GM18868 (cell line): ENCODE results near the gene MOB3B.

Source experiments
- ATAC-seq: cut with Tn5 transposase; IDR thresholded peaks from one replicate; pipeline ENCODE4 v1.9.1; 2021; ENCODE audit warnings: mild to moderate bottlenecking, moderate library complexity; ENCODE audit not compliant: unreplicated experiment

Gene MOB3B

DNA sequence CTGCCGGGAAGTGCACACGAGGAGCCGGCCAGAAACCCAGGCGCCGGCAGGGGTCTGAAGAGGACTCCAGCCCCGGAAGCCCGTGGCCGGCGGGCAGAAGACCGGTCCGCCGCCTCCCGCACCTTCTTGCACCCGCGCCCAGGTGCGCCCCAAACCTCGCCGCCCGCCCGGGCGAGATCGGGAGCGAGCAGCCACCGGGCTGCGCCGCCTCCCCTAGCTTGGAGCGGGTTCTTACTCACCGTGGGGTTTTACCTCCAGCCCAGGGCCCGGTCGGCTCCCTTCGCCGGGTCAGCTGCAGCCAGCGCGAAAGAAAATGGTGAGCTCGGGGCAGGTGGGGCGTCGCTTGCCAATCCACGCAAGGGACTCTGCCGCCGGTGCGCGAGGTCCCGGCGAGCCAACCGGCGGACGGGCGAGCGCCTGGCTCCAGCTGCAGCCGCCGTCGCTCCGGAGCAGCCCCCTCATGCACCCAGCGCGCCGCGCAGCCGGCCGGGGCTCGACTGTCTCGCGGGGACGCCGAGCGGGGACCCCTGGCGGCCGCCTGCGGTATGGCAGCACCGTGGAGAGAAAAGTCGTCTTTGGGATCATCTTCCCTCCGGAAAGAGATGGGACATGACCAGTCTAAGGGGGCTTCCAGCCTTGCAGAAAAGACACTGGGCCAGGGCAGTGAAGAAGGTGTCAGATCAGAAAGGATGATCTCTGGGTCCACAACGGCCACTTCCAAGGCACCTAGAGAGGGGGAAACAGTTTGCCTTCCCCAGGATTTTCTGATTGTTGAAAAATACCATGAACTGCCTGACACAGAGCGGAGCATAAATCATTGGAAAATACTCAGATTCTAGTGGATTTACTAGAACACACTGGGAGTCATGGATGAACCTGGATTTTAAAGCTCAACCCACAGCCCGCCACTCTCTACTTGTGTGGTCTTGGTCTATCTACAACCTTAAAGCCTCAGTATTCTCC lies at the start of gene MOB3B:
Gene MOB3B, minus strand, starts transcription at position 499 of the 963 bp plus-strand sequence. CDS start 74,264 bp downstream, outside the sequence.
- peak; percentile 80 for ATAC-seq

DNA sequence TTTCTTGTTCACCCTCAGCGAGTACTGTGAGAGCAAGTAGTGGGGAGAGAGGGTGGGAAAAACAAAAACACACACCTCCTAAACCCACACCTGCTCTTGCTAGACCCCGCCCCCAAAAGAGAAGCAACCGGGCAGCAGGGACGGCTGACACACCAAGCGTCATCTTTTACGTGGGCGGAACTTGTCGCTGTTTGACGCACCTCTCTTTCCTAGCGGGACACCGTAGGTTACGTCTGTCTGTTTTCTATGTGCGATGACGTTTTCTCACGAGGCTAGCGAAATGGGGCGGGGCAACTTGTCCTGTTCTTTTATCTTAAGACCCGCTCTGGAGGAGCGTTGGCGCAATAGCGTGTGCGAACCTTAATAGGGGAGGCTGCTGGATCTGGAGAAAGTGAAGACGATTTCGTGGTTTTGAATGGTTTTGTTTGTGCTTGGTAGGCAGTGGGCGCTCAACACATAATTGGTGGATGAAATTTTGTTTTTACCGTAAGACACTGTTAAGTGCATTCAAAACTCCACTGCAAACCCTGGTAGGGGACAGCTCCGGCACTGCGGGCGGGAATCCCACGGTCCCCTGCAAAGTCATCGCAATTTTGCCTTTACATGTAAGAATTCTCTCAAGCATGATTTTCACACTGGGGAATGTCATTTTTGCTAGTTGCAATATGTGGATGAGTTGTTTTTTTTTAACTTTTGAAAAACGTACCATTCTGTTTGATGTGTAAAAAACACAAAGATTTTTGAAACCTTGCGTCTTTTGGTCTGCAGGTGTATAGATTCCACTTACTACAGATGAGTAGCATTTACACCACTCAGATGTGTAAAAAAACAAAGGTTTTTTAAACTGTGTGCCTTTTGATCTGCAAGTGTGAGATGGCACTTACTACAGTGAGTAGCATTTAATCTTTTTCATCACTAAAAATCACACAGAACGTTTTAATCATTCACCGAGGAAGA lies 44.3 kb upstream of the MOB3B start:
- ATAC-seq: peak; percentile 79

DNA sequence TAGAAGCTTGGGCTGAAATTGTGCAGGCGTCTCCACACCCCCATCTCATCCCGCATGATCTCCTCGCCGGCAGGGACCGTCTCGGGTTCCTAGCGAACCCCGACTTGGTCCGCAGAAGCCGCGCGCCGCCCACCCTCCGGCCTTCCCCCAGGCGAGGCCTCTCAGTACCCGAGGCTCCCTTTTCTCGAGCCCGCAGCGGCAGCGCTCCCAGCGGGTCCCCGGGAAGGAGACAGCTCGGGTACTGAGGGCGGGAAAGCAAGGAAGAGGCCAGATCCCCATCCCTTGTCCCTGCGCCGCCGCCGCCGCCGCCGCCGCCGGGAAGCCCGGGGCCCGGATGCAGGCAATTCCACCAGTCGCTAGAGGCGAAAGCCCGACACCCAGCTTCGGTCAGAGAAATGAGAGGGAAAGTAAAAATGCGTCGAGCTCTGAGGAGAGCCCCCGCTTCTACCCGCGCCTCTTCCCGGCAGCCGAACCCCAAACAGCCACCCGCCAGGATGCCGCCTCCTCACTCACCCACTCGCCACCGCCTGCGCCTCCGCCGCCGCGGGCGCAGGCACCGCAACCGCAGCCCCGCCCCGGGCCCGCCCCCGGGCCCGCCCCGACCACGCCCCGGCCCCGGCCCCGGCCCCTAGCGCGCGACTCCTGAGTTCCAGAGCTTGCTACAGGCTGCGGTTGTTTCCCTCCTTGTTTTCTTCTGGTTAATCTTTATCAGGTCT lies 43.5 kb upstream of the MOB3B start, which contains the start of gene C9orf72:
Gene C9orf72, minus strand, starts transcription at position 564 of the 716 bp plus-strand sequence. CDS start 6,361 bp downstream, outside the sequence.
- ATAC-seq: peak; percentile 60

DNA sequence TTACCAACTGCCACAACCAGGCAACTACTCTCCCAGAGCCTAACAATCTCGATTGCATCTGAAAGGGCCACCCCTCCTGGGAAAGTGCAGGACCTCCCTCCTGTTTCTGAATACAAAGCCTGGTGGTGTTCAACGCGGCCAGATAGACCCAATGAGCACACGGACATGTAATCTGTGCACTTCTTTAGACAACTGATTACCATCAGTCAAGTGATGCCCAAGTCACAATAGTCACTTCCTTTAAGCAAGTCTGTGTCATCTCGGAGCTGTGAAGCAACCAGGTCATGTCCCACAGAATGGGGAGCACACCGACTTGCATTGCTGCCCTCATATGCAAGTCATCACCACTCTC lies 42.9 kb upstream of the MOB3B start:
- ATAC-seq: peak; percentile 48

DNA sequence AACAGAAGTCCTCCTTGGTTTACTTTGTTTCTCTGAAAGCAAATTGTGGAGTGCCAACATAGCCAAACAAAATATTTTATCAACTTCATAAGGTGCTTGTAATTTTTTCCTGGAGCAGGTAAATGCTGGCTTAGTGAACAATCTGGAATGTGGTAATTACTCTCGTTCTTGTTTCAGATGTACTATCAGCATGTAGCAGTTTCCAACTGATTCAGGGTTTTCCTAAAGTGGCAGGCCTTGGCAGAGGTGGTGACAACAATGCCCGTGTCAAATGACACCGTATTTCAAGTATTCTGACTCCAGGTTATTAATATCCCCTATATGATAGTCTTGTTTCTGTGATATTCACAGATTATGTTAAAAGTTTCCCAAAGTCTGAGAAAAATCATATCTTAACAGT lies 42.4 kb upstream of the MOB3B start:
- ATAC-seq: no peak

GRCh38 chr9:27571011-27571410 lies 41.4 kb upstream of the MOB3B start:
- no peak for ATAC-seq

- ATAC-seq: no peak
These were observed 39.8 kb upstream of the MOB3B start for GRCh38 chr9:27569406-27569805.

- no peak for ATAC-seq
These were observed 36.5 kb upstream of the MOB3B start for GRCh38 chr9:27566118-27566517.

GRCh38 chr9:27565696-27566095 lies 36.1 kb upstream of the MOB3B start:
- ATAC-seq: no peak

DNA sequence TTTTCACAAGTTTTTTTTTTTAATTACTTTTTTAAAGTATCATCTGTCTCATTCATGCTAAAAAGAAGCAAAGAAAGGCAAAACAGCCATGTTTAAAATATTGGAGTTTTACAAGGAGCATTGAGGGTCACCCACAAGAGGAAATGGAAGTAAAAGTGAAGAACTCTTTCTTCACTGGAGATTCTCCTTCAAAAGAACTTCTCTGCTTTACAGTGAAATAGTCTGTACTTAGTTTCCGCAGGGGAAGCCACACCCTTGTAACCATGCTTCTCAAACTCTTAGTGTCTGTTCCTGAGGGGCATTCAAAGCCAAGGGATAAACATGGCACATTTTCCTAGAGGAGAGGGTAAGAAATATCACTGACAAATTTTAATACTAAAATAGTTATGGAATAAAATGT lies 35.1 kb upstream of the MOB3B start:
- peak; percentile 46 for ATAC-seq

DNA sequence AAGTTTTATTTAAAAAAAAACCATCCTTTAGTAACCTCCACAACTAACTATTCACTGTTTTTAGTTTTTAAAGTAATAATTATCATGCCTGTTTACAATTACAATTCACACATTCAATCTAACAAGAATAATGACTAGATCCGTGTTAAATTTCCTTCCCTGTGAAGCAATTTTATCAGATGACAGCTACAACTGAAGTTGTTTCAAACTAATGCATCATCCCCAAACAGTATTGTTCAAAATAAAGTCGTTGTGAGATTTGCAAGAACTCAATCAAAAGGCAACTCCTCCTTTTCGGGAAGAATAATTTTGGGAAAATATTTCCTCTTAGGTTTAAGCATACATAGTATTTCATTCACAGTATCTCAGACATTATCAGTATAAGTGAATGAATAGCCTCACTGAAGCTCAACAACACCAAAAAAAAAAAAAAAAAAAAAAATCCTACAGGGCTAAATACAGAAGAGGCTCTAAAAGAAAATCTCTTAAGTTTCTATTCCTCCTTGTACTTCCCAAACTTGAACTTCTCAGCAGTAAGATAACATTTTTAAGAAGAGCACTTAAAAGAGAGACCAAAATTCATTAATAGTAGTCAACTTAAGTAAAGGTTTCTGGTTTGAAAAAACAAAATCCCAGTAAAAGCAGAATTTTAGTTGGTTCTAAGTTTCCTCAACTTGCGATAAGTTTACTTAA lies 34.3 kb upstream of the MOB3B start:
- peak; percentile 13 for ATAC-seq

- peak; percentile 75 for ATAC-seq
These were observed 32.1 kb upstream of the MOB3B start for GRCh38 chr9:27561685-27562084.

- ATAC-seq: no peak
These were observed 30.8 kb upstream of the MOB3B start for GRCh38 chr9:27560457-27560856.

GRCh38 chr9:27558307-27558706 lies 28.7 kb upstream of the MOB3B start:
- ATAC-seq: peak; percentile 31

- no peak for ATAC-seq
These were observed 26.9 kb upstream of the MOB3B start for GRCh38 chr9:27556470-27556869.

DNA sequence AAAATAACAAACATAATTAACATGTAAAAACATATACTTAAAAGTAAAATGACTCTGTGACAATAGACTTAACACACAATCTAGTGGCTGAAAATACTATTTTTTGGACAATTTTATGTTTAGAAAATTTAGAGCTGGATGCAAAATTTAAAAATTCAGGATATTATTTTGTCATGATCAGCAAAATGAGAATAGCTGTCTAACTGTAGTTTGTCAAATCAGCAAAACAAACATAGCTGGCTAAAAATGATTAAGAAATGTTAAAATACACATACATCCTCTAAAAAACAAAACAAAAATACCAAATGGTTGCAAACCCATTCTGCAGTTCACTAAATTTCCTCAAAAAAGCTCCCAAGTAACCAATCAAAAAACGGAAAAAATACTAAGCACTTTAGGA lies 25.1 kb upstream of the MOB3B start:
- no peak for ATAC-seq

DNA sequence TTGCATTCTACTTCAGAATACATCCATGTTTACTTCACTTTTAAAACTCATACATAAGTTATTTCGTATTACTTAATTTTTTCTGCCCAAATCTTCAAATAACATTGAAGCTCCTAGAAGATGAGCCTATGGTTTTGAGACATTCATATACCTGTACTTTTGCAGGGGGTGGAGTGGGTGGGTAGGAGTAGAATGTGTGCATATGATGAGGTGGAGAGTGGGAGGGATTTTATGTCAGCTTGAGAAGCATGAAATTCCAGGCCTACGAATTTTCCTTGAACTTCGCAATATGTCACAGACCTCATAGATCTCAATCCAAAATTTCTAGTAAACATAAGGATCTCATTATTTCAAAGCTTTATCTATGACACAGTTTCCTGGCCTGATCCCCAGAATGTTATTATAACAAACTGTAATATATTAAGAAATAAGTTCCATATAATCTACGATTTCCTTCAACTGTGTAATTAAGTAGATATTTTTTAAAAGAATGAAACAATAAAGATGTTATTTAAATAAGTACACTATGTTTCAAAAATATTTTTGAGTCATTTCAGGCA lies 19.7 kb upstream of the MOB3B start:
- ATAC-seq: no peak

- ATAC-seq: peak; percentile 59
These were observed 18.6 kb upstream of the MOB3B start for GRCh38 chr9:27548055-27548741.

DNA sequence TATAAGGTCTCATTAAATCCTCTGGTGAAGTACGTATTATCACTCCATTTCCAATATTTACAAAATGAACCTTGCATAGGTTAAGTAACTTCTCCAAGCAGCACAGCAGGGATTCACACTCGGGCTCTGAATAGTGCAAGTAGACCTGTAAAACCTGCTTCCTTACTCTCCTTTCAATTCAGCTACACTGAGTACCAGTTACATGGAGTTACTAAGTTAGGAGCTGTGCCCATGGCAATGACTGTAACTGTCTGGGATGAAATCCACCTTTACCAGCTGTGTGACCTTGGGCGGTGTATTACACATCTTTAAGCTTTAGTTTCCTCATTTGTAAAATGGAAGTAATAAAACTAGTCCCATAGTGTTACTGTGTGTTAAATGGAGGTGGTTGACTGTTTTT lies 15.9 kb upstream of the MOB3B start:
- ATAC-seq: no peak
